HG03060 (cell line): ENCODE measurements around the gene FKBP4.
A peak's percentile ranks its signal among the peaks of the same experiment; 100 is the strongest.
"Not testable (repeated sequence)": the region's sequence is repeated elsewhere in the genome, so short reads cannot be mapped to it uniquely, and the experiment has no call there.

Experiments used
- ATAC-seq: cut with Tn5 transposase; IDR thresholded peaks from one replicate; pipeline ENCODE4 v1.9.1; 2021; ENCODE audit warnings: low read depth, moderate number of reproducible peaks; ENCODE audit not compliant: unreplicated experiment

Gene FKBP4

DNA sequence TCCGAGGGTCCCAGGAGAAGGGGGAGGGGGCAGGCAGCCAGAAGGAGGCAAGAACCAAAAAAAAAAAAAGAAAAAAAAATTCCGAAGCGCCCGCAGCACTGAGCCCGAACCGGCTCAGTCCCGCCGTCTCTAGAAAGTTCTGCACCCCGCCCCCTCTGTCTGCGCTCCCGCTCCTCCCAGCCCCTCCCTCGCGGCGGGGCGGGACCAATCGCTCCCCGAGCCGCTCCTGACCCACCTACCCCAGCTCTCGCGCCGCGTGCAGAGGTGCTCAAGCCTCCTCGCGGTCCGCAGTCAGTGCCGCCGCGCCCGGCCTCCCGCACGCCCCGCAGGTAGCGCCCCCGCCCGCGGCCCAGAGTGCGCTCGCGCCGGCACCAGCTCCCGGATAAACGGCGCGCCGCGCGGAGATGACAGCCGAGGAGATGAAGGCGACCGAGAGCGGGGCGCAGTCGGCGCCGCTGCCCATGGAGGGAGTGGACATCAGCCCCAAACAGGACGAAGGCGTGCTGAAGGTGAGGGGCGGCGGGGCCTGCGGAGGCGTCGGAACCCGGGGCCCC is at the start of gene FKBP4:
Gene FKBP4 (plus strand): TSS at position 235 of the 554 bp plus-strand sequence. CDS start 170 bp downstream, at position 405.
- ATAC-seq: peak; percentile 44

DNA sequence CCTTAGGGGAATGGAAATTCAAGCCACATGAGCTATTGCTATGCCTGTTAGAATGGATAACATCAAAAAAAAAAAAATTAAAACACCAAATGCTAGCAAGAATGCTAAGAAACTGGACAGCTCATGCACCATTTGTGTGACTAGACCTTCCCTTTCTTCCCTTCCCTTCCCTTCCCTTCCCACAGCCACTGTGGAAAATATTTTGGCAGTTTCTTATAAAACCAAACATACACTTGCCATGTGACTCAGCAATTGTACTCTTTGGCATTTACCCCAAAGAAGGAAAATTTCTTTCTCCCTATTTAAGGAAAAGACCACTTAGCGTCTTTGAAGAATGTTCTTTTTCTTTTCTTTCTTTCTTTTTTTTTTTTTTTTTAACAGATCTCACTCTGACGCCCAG is 49.1 kb upstream of the FKBP4 start:
- ATAC-seq: no peak

DNA sequence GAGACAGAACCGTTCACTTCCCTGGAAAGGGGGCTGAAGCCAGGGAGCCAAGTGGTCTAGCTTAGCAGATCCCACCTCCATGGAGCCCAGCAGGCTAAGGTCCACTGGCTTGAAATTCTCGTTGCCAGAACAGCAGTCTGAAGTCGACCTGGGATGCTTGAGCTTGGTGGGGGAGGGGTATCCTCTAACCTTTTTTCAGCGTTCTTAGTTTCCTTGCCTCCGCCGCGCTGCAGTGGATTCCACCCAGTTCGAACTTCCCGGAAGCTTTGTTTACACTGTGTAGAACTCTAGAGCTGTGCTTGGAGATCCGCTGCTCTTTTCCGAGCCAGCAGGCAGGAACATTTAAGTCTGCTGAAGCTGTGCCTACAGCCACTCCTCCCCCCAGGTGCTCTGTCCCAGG is 45.2 kb upstream of the FKBP4 start:
- ATAC-seq: no peak

DNA sequence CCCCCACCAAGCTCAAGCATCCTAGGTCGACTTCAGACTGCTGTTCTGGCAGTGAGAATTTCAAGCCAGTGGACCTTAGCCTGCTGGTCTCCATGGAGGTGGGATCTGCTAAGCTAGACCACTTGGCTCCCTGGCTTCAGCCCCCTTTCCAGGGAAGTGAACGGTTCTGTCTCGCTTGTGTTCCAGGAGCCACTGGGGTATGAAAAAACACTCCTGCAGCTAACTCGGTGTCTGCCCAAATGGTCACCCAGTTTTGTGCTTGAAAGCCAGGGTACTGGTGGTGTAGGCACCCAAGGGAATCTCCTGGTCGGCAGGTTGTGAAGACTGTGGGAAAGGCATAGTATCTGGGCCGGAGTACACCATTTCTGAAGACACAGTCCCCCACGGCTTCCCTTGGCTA is 44.6 kb upstream of the FKBP4 start:
- ATAC-seq: no peak

DNA sequence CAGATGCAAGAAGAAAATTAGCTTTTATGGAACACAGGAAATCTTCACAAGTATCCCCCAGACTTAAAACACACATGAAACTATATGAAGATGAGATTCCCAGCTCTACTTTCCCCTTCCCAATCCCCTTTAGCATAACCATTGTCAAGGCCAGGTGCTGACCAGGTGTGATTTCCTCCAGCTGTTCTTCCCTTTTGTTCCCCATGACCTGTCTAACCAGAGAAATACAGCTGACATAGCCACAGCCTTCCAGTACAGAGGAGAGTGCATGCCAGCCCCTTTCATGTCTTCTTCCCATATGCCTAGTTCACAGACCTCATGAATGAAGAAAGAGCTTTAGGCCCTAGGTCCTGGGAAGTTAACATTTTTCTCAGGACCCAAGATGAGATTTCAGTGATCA is 43.5 kb upstream of the FKBP4 start:
- no peak for ATAC-seq

DNA sequence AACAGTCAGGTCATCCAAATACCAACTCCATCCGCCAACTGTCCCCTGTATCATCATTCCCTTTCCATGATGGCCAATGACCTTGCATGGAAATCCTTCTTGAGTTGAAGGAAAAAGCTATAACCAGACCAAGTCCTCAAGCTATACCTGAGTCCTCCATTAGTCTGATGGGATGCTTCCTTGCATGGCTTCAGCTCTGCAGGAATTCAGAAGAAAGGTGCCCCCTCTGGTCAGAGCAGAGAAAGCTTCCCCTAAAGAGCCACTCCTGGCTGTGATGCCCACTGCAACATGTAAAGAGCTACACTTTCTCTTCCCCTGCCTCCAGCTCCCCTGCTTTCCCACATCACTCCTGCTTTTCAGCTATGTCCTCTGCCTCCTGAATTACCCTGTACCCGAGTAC is 43.1 kb upstream of the FKBP4 start:
- ATAC-seq: no peak

DNA sequence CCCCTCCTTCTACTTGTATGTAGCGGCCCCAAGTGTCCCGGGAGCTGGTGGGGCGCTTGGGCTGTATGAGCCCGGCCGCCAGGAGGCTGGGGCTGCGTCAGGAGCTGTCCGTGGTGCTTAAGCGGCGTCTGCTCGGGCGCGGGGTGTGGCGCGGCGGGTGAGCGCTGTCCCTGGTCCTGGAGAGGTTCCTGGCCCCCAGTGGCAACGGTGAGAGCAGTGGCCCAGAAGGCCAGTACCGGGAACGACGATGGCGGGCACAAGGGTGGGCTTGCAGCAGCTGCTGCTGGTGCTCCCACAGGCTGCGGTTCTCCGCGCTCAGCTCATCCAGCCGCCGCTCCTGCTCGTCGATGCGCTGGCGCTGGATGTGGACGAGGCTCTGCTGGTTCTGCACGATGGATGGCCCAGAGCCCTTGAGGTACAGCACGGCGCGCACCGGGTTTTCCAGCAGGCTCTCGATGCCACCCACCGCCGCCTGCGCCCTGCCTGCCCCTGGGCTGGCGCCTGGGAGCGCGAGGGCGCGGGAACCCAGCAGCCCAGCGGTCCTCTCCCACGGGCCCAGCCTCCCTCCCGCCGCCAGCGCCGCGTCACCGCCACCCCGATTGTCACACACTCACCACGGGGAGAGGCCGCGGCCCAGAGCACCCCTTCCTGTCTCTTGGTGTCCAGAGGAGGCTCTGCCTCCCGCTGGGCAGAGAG is 41.9 kb upstream of the FKBP4 start:
- no peak for ATAC-seq

DNA sequence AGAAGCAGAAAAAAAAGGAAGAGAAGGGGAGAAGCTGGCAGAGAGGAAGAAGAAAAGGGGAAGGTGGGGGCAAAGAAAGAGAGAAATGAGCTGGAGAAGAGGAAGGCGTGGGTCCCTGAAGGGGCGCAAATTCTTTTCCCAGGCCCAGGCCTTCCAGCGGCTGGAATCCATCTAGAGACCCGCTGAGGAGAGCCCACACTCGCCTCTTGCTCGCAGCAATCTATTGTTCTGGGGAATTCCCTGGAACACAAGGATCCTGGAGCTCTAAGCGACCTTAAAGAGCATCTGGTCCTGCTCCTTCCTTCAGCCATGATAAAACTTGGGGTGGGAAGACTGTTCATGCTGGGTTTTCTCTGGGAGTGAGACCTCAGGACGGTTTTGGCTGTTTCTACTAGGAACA is 41.2 kb upstream of the FKBP4 start:
- ATAC-seq: no peak

- ATAC-seq: no peak
Measured at GRCh38 chr12:2754208-2754607, 40.6 kb upstream of the FKBP4 start.

- ATAC-seq: no peak
Measured at GRCh38 chr12:2756756-2757155, 38.0 kb upstream of the FKBP4 start.

- ATAC-seq: no peak
Measured at GRCh38 chr12:2759733-2760132, 35.0 kb upstream of the FKBP4 start.

GRCh38 chr12:2764398-2764797 is 30.4 kb upstream of the FKBP4 start:
- ATAC-seq: no peak

DNA sequence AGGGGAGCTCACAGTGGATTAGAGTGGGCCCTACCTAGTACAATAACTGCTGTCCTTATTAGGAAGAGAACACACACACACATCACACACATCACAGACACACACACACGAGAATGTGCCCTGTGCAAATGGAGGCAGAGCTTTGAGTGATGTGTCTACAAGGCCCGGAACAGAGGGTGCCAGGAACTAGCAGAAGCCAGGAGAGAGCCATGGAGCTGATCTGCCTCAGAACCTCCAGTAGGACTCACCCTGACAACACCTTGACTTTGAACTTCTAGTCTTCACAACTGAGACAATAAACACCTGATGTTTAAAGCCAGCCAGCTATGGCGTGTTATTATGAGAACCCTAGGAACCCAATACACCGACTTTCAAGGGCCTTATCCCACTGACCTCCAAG is 29.7 kb upstream of the FKBP4 start:
- no peak for ATAC-seq

DNA sequence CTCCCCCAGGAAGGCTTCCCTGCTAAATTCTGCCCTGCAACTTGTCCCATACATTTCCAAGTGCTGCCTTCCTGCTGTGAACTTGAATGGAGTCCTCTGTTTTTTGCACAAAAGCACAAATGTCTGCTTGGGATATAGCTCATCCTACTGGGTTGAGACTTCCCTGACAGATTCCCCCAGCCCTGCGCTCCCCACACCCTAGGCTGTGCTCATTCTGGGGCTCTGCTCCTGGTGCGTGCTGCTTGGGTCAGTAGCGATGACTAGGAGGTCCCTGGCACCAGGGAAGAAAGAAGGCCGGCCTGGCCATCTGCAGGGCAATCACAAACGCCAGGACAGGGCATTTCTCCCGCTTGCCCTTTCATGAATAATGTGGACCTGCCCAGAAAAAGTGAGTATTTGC is 29.2 kb upstream of the FKBP4 start:
- no peak for ATAC-seq

- ATAC-seq: no peak
Measured at GRCh38 chr12:2768224-2768961, 26.4 kb upstream of the FKBP4 start.

DNA sequence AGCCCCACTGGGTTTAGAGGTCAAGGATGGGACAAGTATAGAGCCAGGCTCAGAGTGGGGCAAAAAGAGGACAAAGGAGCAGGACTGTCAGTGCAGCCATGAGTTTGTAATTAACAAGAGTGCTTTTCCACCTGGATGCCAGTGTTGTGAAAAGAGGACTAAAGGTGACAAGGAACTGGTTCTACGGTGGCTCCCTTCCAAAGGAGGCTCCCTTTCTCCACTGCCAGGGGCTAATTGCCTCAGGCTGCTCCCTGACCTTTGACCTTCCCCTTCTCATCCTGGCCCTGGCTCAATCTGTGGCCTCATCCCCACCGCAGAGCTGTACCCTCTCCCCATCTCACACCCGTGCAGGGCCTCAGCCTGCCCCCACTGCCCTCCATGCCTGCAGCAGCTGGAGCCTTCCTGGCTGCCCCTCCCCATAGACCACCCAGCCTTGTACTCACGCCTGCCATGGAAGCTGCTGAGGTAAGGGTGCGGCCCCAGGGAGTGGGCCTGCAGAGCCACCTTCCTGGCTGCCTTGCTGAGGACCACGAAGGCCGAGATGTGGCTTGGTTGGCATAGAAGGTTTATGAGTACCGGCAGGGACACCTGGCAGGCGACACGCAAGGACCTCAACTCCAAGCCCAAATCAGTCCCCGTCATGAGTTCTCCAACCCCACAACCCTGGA is 24.8 kb upstream of the FKBP4 start:
- ATAC-seq: no peak

DNA sequence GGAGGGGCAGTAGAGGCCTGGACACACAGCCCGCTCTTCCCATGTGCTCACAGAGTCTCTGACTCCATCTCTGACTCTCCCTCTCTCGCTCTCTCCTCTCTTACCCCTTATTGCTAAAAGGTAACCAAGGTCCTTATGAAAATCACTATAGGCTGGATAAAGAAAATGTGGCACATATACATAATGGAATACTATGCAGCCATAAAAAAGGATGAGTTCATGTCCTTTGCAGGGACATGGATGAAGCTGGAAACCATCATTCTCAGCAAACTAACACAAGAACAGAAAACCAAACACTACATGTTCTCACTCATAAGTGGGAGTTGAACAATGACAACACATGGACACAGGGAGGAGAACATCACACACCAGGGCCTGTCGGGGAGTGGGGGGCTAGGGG is 24.2 kb upstream of the FKBP4 start:
- not testable (repeated sequence) for ATAC-seq

DNA sequence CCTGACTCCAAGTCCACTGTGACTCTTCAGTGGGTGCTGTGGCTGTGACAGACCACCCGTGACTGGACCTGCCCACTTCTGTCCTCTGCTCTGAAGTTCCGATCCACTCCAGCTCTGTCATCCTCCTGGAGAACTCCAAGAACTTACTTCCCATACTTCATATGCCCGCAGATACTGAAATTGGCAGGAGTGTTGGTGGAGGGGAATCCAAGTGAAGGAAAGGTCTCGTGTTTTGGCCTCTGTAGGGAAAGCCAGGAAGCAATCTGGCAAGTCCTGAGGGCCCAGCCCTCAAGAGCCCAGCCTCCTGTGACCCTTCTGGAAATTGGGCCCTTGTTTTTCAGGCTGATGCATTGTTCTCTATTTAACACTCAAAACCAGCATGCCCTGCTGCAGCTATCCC is 22.4 kb upstream of the FKBP4 start:
- no peak for ATAC-seq

DNA sequence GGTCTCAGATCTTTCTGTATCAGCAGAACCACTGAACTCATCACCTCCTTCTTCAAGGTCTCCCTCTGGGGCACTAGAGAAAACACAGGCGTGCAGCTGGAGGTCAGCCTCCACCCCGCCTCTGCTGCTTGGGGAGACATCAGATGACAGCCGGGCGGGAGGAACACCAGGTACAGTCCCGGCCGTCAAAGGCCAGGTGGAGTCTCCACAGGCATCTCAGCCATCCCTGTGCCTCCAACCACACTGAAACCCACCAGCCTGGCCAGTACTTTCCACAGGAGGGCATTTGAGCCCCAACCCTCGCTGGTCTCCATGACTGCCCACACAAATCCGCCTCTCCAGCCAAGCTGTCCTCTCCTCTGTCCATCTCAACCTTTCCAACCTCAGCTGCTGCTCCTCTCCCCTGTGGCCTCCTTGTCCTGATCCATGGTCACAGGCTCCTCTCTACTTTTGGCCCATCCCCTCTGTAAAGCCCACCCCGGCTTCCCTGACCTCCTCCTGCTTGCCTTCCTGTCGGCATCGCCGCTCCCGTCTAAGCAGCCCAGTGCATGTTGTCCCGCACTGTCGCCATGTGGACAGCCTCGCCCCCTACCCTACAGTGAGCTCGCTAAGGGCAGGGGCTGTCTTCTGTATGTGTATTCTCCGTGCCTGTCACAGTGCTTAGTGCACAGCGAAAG is 21.4 kb upstream of the FKBP4 start:
- ATAC-seq: no peak

- ATAC-seq: no peak
Measured at GRCh38 chr12:2775431-2775830, 19.3 kb upstream of the FKBP4 start.
